GM12801 (cell line): Measurements from ENCODE around the gene KY.

Experiments used
- TF ChIP-seq, protein P1 (sequence below): IDR thresholded peaks from one replicate; pipeline ENCODE4 v1.5.1; 2011; ENCODE audit warnings: control low read depth; ENCODE audit not compliant: insufficient read length; ENCODE audit errors: extremely low read depth

Gene KY

DNA sequence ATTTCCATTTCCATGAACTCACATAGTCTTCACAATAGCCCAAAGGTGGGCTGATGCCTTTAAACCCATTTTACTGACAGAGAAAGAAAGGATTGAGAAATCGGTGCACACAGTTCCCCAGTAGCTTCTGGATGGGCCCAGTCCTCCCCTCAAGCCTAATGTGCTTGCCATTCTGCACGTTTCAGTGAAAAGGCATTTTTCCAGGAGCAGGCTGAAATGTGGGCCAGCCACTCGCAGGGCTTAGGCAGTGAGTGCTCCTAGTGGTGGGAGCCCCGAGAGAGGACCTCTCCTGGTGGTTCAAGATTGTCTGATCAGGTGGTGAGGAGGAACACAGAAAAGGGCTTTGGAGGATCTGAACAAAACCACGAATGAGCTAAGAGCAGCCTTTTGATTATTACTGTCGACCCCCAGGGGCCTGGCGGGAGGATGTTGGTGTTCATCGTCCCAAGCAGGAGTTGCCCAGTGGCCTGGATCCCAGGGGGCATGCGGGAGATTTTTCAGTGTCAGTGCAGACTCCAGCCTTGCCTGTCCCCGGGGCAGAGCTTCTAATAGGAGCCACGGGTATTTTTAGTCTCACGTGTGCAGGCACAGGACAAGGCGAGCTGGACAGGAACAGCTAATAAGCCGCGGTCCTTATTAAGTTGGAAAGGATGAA is 8.7 kb upstream of the KY start:
- TF ChIP-seq, protein P1, sequence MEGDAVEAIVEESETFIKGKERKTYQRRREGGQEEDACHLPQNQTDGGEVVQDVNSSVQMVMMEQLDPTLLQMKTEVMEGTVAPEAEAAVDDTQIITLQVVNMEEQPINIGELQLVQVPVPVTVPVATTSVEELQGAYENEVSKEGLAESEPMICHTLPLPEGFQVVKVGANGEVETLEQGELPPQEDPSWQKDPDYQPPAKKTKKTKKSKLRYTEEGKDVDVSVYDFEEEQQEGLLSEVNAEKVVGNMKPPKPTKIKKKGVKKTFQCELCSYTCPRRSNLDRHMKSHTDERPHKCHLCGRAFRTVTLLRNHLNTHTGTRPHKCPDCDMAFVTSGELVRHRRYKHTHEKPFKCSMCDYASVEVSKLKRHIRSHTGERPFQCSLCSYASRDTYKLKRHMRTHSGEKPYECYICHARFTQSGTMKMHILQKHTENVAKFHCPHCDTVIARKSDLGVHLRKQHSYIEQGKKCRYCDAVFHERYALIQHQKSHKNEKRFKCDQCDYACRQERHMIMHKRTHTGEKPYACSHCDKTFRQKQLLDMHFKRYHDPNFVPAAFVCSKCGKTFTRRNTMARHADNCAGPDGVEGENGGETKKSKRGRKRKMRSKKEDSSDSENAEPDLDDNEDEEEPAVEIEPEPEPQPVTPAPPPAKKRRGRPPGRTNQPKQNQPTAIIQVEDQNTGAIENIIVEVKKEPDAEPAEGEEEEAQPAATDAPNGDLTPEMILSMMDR, result no peak

DNA sequence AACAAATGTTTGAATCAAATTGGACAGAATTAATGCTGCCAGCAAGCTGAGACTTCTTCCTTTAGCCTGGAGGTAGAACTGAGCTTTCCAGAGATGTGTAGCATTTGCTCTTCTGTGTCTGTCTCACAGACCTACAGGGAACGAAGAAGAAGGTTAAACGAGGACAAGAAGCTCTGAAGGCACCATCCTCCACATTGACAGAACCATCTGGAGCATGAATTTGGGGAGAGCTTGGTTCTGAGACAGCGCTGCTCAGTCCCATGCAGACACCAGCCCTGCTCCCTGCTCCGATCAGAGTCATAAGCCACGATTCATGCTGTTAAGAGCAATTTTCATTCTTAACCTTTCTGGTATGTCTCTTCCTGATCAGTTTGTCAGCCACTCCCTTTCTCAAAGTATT is 7.7 kb upstream of the KY start:
- TF ChIP-seq, protein P1, result no peak

DNA sequence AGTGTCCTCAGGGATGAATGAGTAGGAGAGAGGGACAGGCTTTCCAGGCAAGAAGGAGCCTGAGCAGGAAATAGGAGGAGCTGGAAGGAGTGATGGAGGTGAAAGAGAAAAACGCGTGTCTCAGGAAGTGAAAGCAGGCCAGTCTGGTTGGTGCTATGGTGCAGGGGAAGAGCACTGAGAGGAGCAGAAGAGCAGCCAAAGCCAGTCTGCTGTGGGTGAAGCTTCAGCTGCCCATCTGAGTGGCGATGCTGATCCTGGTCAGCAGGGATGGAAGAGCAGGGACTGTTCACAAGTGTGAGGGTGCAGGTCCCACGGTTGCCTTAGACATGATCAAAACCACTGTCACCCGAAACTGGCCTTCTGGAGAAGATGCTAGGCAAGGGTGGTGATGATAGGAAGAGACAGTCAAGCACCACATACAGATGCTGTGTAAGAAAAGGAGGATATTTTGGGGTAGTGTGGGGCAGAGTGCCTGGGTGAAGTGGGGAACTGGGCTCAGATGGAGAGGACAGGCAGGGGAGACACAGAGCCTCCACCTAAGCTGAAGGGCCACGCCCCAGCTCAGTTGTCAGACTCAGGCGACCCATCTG is 5.5 kb upstream of the KY start:
- TF ChIP-seq, protein P1, result no peak

DNA sequence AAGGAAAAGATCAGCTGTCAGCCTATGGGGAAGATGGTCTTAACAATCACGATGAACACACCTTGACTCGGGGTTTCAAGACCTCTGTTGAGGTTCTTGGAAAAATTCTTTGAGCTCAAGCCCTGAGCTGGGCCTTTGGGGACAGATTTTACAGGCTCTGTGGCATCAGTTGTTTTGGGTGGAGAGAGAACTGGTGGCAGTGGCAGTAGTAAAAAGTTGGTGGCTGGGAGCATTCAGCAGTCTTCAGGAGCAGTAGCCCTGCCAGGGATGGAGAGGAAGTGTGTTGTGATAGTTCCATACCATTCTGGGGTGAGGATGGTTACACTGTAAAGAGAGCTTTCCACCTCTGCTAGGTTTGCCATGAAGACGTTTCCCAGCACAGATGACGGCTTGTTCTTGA is 4.9 kb upstream of the KY start:
- TF ChIP-seq, protein P1, result no peak

DNA sequence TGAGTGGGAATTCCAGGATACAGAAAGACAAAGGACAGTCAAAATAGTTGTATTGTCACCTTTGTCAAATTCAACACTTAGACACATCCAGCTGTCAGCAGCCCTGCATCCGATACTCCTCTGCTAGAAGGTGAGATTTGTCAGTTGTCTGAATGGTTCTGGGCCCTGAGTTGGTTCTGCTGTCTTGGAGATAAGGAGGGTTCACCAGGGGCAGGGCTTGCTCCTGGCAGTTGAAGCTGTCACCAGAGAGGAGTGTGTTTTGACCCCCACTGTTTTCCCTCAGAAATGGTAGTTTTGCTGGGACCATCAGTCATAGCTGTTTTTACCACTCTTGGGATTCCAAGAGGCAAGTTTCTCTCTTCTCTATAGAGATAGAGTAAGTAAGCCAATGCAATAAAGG is 3.2 kb upstream of the KY start:
- TF ChIP-seq, protein P1, result no peak

DNA sequence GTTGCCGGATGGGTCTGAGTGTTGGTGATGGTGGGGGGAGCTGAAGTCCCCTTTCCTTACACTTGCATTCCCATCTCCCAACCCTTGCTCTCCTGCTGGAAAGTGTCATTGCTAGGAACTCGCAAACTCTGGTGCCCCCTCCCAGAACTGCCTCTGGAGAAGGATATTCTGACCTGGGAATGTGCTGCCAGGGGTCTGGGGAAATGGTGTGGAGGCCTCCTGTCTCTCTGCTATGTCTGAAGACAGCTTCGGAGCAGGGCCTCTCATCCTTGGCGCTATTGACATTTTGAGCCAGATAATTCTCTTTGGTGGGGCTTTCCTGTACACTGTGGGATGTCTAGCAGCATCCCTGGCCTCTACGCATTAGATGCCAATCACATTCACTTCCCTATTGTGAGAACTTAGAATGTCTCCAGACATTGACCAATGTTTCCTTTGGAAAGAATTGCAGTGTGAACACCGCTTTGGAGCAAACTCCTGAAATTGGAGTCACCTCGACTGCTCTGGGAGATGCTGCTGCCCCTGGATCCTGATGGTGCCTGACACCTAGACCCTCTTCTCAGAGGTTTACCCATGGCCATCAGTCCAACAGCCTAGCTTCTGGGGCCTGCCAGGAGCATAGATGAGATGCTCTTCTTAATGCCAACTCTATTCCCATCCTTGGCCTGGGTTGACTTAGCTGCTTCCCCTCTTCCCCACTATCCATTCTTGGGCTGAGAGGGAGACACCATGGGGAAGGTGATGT is 2.2 kb upstream of the KY start:
- TF ChIP-seq, protein P1, result no peak

DNA sequence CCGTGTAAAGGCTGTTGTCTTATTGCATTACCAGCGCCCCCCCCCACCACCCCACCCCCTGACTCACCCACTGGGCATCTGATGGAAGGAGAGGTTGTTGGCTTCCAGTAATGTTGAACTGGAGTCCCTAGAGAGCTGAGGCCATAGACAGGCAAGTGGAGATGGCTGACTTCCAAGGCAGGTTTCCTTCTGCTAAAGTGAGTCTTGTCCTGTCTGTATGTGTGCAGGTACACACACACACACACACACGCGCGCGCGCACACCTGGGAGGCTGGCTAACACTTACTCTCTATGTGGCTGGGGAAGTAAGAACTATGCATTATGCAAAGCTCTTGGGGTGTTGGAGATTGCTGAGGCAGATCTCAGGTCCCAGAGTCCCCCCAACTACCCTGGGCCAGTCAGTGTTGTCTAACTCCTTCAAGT is 1.6 kb upstream of the KY start:
- TF ChIP-seq, protein P1, result no peak
